Measurements from ENCODE around the gene RTRAF. TPM values are rescaled to one million over a fixed set of nuclear protein-coding genes. Genes with fewer than 3 reads are reported as not detected.
A peak's percentile ranks its signal among the peaks of the same experiment; 100 is the strongest.

The RTRAF gene
- polyA plus RNA-seq (96.5 and 119 TPM in 2 replicates), polyA minus RNA-seq (70.1 and 96.0 TPM in 2 replicates)

DNA sequence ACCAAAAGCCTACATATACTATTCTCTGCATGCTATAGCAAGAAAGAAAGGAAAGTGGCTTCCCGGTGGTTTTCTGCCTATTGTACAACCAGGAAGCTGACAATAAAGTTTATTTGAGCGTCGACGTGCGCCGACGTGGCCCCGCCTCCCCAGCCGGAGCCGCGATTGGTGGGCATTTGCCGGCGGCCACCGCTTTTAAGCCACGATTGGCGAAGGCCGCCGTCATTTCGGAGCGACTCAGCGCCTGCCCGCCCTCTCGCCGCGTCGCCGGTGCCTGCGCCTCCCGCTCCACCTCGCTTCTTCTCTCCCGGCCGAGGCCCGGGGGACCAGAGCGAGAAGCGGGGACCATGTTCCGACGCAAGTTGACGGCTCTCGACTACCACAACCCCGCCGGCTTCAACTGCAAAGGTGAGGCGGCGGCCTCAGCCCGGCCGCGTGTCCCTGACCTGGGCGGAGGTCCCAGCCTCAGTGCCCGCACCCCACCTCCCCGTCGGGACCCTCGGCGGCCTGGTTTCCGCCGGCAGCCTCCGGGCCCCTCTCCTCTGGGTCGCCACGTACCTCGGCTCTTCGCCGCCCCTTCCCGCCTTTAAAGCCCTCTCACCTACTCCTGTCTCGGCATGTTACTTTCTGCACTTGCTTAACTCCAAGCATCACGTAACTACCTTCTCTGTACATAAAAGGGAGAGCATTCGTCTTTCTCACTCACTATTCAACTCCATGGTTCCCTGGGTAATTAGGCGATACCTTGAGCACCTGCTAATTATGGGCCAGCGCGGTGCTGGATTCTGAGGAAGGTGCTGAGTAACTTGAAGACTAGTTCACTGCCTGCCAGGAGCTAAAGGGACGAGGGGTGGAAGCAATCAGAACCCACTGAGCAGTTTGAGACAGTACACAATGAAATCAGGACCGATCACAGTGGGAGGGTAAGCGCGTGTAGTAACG is at the start of gene RTRAF:
Gene RTRAF, plus strand, starts transcription at position 254 of the 942 bp plus-strand sequence. Its CDS starts 94 bp downstream, at position 348.
- Histone ChIP-seq H3K9ac (ENCODE audit: low read length) (peak within 1 kb of the TSS; percentile 82), H3K79me2 (replicated peaks; ENCODE audit: insufficient read depth, low read length) (peaks cover 35% of the 10 kb centered on the region), H3K27ac (ENCODE audit: low read length) (peak within 1 kb of the TSS; percentile 89), H3K36me3 (ENCODE audit: insufficient read depth, low read length) (no peaks in the 10 kb centered on the region), H3K27me3 (ENCODE audit: insufficient read depth, low read depth, low read length) (no peaks in the 10 kb centered on the region), H3K9me2 (ENCODE audit: insufficient read depth, low read length) (no peaks in the 10 kb centered on the region), H3K4me2 (ENCODE audit: low read length) (peak within 1 kb of the TSS; percentile 95), H3K4me3 (ENCODE audit: low read length) (peak within 1 kb of the TSS; percentile 80), H3K9me3 (ENCODE audit: low read length) (no peaks in the 10 kb centered on the region), H2AFZ (ENCODE audit: low read depth, low read length) (peak within 1 kb of the TSS; percentile 93), H4K20me1 (ENCODE audit: insufficient read depth) (no peaks in the 10 kb centered on the region), H3F3A (ENCODE audit: insufficient read depth, low read length, poor library complexity, severe bottlenecking) (no peaks in the 10 kb centered on the region)
- TF ChIP-seq TAF1 (IDR thresholded peaks at IDR 0.05; ENCODE audit: low read depth) (peak; percentile 65), EP300 (conservative IDR thresholded peaks at IDR 0.05; ENCODE audit: poor library complexity, severe bottlenecking) (peak; percentile 82), MXI1 (conservative IDR thresholded peaks at IDR 0.05; ENCODE audit: poor library complexity, severe bottlenecking) (peak; percentile 88), EZH2 (IDR thresholded peaks at IDR 0.05; ENCODE audit: borderline replicate concordance, insufficient read depth, low read length, poor library complexity, severe bottlenecking) (no peak), SMC3 (conservative IDR thresholded peaks at IDR 0.05; ENCODE audit: poor library complexity) (no peak), RAD21 (conservative IDR thresholded peaks at IDR 0.05) (peak; percentile 31), POLR2AphosphoS5 (IDR thresholded peaks at IDR 0.05) (peak; percentile 93)
- TF ChIP-seq, protein P1, sequence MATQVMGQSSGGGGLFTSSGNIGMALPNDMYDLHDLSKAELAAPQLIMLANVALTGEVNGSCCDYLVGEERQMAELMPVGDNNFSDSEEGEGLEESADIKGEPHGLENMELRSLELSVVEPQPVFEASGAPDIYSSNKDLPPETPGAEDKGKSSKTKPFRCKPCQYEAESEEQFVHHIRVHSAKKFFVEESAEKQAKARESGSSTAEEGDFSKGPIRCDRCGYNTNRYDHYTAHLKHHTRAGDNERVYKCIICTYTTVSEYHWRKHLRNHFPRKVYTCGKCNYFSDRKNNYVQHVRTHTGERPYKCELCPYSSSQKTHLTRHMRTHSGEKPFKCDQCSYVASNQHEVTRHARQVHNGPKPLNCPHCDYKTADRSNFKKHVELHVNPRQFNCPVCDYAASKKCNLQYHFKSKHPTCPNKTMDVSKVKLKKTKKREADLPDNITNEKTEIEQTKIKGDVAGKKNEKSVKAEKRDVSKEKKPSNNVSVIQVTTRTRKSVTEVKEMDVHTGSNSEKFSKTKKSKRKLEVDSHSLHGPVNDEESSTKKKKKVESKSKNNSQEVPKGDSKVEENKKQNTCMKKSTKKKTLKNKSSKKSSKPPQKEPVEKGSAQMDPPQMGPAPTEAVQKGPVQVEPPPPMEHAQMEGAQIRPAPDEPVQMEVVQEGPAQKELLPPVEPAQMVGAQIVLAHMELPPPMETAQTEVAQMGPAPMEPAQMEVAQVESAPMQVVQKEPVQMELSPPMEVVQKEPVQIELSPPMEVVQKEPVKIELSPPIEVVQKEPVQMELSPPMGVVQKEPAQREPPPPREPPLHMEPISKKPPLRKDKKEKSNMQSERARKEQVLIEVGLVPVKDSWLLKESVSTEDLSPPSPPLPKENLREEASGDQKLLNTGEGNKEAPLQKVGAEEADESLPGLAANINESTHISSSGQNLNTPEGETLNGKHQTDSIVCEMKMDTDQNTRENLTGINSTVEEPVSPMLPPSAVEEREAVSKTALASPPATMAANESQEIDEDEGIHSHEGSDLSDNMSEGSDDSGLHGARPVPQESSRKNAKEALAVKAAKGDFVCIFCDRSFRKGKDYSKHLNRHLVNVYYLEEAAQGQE (IDR thresholded peaks at IDR 0.05; ENCODE audit: borderline replicate concordance), result peak; percentile 78

DNA sequence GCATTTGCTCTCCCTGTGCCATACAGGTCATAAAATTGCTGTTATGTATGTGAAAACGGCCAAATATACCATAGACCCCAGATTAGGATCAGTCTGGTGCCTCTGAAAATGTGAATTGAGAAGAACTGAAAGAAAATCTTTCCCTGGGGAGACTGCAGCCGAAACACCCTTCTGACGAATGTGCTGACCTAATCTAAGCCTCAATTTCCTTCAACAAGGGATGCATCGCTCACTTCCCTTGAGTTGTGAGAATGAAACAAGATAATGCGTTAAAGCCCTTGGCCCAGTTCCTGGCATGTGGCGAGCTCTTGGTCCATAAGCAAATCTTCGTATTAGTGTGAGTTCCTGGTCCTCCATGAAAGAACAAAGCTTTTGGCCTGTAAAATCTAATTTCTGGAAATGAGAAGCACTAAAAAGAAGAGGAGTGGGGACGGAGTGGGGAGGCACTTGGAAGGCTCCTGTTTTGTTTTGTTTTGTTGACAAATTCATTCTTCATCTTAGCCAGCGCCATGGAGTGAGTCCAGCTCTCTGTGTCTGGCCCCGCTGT is 49.5 kb upstream of the RTRAF start:
- Histone ChIP-seq H3F3A (ENCODE audit: insufficient read depth, low read length, poor library complexity, severe bottlenecking) (no peaks in the 10 kb centered on the region), H4K20me1 (ENCODE audit: insufficient read depth) (no peaks in the 10 kb centered on the region), H3K27me3 (ENCODE audit: insufficient read depth, low read depth, low read length) (no peaks in the 10 kb centered on the region), H3K79me2 (replicated peaks; ENCODE audit: insufficient read depth, low read length) (no peaks in the 10 kb centered on the region), H3K9me3 (ENCODE audit: low read length) (no peaks in the 10 kb centered on the region), H3K27ac (ENCODE audit: low read length) (no peak overlapping the region), H3K36me3 (ENCODE audit: insufficient read depth, low read length) (no peaks in the 10 kb centered on the region), H3K4me2 (ENCODE audit: low read length) (no peak overlapping the region), H3K9me2 (ENCODE audit: insufficient read depth, low read length) (no peaks in the 10 kb centered on the region), H2AFZ (ENCODE audit: low read depth, low read length) (no peak overlapping the region), H3K9ac (ENCODE audit: low read length) (no peak overlapping the region), H3K4me3 (ENCODE audit: low read length) (no peak overlapping the region)
- TF ChIP-seq EP300 (conservative IDR thresholded peaks at IDR 0.05; ENCODE audit: poor library complexity, severe bottlenecking) (no peak), RAD21 (conservative IDR thresholded peaks at IDR 0.05) (no peak), TAF1 (IDR thresholded peaks at IDR 0.05; ENCODE audit: low read depth) (no peak), EZH2 (IDR thresholded peaks at IDR 0.05; ENCODE audit: borderline replicate concordance, insufficient read depth, low read length, poor library complexity, severe bottlenecking) (no peak), MXI1 (conservative IDR thresholded peaks at IDR 0.05; ENCODE audit: poor library complexity, severe bottlenecking) (no peak), POLR2AphosphoS5 (IDR thresholded peaks at IDR 0.05) (no peak), SMC3 (conservative IDR thresholded peaks at IDR 0.05; ENCODE audit: poor library complexity) (no peak)
- TF ChIP-seq, protein P2, sequence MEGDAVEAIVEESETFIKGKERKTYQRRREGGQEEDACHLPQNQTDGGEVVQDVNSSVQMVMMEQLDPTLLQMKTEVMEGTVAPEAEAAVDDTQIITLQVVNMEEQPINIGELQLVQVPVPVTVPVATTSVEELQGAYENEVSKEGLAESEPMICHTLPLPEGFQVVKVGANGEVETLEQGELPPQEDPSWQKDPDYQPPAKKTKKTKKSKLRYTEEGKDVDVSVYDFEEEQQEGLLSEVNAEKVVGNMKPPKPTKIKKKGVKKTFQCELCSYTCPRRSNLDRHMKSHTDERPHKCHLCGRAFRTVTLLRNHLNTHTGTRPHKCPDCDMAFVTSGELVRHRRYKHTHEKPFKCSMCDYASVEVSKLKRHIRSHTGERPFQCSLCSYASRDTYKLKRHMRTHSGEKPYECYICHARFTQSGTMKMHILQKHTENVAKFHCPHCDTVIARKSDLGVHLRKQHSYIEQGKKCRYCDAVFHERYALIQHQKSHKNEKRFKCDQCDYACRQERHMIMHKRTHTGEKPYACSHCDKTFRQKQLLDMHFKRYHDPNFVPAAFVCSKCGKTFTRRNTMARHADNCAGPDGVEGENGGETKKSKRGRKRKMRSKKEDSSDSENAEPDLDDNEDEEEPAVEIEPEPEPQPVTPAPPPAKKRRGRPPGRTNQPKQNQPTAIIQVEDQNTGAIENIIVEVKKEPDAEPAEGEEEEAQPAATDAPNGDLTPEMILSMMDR (IDR thresholded peaks at IDR 0.05; ENCODE audit: poor library complexity, severe bottlenecking), result no peak
- TF ChIP-seq, protein P1 (IDR thresholded peaks at IDR 0.05; ENCODE audit: borderline replicate concordance), result no peak

Measured in neural cell (in vitro differentiated cells).